ENCODE measurements around the gene RPS18.
A peak's percentile ranks its signal among the peaks of the same experiment; 100 is the strongest.

Gene RPS18

DNA sequence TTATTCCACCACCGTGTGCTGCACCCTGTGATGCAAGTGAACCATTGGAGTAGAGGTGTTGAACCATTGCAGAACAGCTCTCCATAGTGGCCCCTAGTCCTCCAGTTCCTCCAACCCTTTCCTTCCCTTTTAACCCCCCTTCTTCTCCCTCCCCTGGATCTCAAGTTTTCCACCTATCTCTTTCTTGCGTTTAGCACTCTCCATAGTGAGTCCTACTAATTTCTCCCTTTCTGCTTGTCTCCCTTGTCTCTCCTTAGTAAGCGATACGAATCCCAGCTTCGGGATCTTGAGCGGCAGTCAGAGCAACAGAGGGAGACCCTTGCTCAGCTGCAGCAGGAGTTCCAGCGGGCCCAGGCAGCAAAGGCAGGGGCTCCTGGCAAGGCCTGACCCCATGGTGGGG lies 18.6 kb downstream of the RPS18 start:
- Mint-ChIP-seq H3K4me3 (peak overlapping the region; percentile 95), H3K36me3 (peaks cover 18% of the 10 kb centered on the region), H3K27me3 (no peaks in the 10 kb centered on the region), H3K9me3 (no peaks in the 10 kb centered on the region), H3K4me1 (peaks cover 23% of the 10 kb centered on the region), H3K27ac (peak overlapping the region; percentile 65)
- DNase-seq (ENCODE audit: low spot score in 2 of 2) (no peak), ATAC-seq (ENCODE audit: low read depth) (no peak)

DNA sequence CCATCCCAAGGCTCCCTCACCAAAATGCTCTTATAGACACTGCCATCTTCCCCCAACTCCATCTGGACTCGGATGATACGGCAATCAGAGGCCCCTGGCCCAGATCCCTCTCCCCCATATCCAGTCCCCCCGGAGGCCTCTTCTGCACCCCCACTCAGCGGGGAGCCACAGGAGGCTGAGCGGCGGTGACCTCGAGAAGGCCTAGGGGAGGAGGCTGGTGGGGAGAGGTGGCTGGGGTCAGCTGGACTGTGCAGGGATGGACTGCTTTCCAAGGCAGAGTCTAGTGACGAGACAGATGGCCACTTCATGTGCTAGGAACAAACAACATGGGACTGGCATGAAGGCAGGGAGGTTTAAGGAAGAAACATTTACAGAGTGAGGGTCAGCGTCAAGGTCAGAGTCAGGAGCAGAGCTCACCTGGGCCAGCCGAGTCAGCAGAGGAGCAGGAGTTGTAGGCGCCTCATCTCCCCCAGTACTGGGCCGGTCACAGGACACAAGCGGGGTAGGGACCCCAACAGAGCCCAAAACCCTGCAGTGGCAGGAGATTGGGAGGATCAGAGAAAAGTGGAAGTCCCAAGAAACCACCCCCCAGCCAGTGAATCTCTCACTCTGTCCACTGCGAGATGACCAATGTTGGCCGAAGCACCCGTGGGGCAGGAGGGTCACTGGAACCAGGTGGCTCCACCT lies 21.3 kb downstream of the RPS18 start:
- no peak overlapping the region for H3K27ac Mint-ChIP-seq
- H3K27me3 Mint-ChIP-seq = no peaks in the 10 kb centered on the region
- ATAC-seq (ENCODE audit: low read depth) (no peak), DNase-seq (ENCODE audit: low spot score in 2 of 2) (no peak)
- peaks cover 20% of the 10 kb centered on the region for H3K36me3 Mint-ChIP-seq
- peaks cover 27% of the 10 kb centered on the region for H3K4me1 Mint-ChIP-seq
- H3K9me3 Mint-ChIP-seq = no peaks in the 10 kb centered on the region
- no peak overlapping the region for H3K4me3 Mint-ChIP-seq

GRCh38 chr6:33294086-33294823 lies 22.4 kb downstream of the RPS18 start:
- no peak overlapping the region for H3K4me3 Mint-ChIP-seq
- peak overlapping the region; percentile 75 for H3K27ac Mint-ChIP-seq
- DNase-seq (ENCODE audit: low spot score in 2 of 2) = no peak
- no peaks in the 10 kb centered on the region for H3K9me3 Mint-ChIP-seq
- peaks cover 20% of the 10 kb centered on the region for H3K36me3 Mint-ChIP-seq
- H3K27me3 Mint-ChIP-seq = no peaks in the 10 kb centered on the region
- ATAC-seq (ENCODE audit: low read depth) = no peak
- H3K4me1 Mint-ChIP-seq = peaks cover 28% of the 10 kb centered on the region

- peak overlapping the region; percentile 68 for H3K27ac Mint-ChIP-seq
- DNase-seq (ENCODE audit: low spot score in 2 of 2) (no peak), ATAC-seq (ENCODE audit: low read depth) (no peak)
- H3K36me3 Mint-ChIP-seq = peaks cover 24% of the 10 kb centered on the region
- H3K9me3 Mint-ChIP-seq = no peaks in the 10 kb centered on the region
- H3K27me3 Mint-ChIP-seq = no peaks in the 10 kb centered on the region
- peaks cover 24% of the 10 kb centered on the region for H3K4me1 Mint-ChIP-seq
- no peak overlapping the region for H3K4me3 Mint-ChIP-seq
Measured at GRCh38 chr6:33295621-33296369, 23.9 kb downstream of the RPS18 start.

- H3K27me3 Mint-ChIP-seq = no peaks in the 10 kb centered on the region
- peak overlapping the region; percentile 100 for H3K4me3 Mint-ChIP-seq
- peaks cover 28% of the 10 kb centered on the region for H3K36me3 Mint-ChIP-seq
- DNase-seq (ENCODE audit: low spot score in 2 of 2) (no peak), ATAC-seq (ENCODE audit: low read depth) (no peak)
- peaks cover 24% of the 10 kb centered on the region for H3K4me1 Mint-ChIP-seq
- peak overlapping the region; percentile 99 for H3K27ac Mint-ChIP-seq
- no peaks in the 10 kb centered on the region for H3K9me3 Mint-ChIP-seq
Measured at GRCh38 chr6:33296797-33297405, 25.0 kb downstream of the RPS18 start.

DNA sequence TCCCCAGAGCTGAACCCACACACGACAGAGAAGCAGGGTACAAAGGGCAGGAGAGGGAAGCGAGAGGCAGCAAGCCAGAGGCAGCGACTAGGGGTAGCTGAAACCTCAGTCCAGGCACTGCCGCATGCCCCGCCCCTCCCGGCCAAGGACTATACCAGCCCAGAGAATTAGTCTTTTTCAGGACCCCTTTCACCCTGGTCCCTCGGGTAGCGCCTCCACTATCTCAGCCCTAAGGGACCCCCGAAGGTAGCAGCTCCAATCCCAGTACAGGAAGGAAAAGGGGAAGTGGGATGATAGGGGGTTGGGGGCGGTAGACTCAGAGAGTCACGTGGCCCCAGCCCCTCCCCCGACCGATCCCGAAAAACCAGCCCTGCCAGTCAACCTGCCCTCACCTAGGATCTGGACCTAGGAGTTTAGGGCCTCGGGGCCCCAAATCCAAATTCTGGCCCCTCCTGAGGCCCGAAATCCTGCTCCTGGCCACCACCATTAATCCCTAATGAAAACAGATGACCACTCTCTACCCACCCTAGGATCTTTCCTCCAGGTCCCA lies 25.6 kb downstream of the RPS18 start:
- Mint-ChIP-seq H3K9me3 (no peaks in the 10 kb centered on the region), H3K4me1 (peaks cover 24% of the 10 kb centered on the region), H3K4me3 (peak overlapping the region; percentile 100), H3K27ac (peak overlapping the region; percentile 99), H3K27me3 (no peaks in the 10 kb centered on the region), H3K36me3 (peaks cover 27% of the 10 kb centered on the region)
- ATAC-seq (ENCODE audit: low read depth) (no peak), DNase-seq (ENCODE audit: low spot score in 2 of 2) (no peak)

GRCh38 chr6:33297956-33298772 lies 26.3 kb downstream of the RPS18 start:
- peak overlapping the region; percentile 100 for H3K4me3 Mint-ChIP-seq
- H3K36me3 Mint-ChIP-seq = peaks cover 22% of the 10 kb centered on the region
- H3K4me1 Mint-ChIP-seq = peaks cover 24% of the 10 kb centered on the region
- no peaks in the 10 kb centered on the region for H3K27me3 Mint-ChIP-seq
- DNase-seq (ENCODE audit: low spot score in 2 of 2) (peak; percentile 48 to 51), ATAC-seq (ENCODE audit: low read depth) (peak; percentile 26)
- no peaks in the 10 kb centered on the region for H3K9me3 Mint-ChIP-seq
- H3K27ac Mint-ChIP-seq = peak overlapping the region; percentile 99

- DNase-seq (ENCODE audit: low spot score in 2 of 2) = peak in 1 of 2 donors; percentile 52
- peak within 1 kb of the TSS; percentile 99 for H3K27ac Mint-ChIP-seq
- peak within 1 kb of the TSS; percentile 100 for H3K4me3 Mint-ChIP-seq
- H3K9me3 Mint-ChIP-seq = no peaks in the 10 kb centered on the region
- no peaks in the 10 kb centered on the region for H3K27me3 Mint-ChIP-seq
- peak; percentile 29 for ATAC-seq (ENCODE audit: low read depth)
- H3K4me1 Mint-ChIP-seq = peaks cover 27% of the 10 kb centered on the region
- H3K36me3 Mint-ChIP-seq = peaks cover 25% of the 10 kb centered on the region
Measured at GRCh38 chr6:33298773-33299236, 26.9 kb downstream of the RPS18 start, which contains the start of gene RGL2. TSS of gene RGL2 (minus strand) at chr6:33298942. CDS start at chr6:33298610, 332 bp downstream.

DNA sequence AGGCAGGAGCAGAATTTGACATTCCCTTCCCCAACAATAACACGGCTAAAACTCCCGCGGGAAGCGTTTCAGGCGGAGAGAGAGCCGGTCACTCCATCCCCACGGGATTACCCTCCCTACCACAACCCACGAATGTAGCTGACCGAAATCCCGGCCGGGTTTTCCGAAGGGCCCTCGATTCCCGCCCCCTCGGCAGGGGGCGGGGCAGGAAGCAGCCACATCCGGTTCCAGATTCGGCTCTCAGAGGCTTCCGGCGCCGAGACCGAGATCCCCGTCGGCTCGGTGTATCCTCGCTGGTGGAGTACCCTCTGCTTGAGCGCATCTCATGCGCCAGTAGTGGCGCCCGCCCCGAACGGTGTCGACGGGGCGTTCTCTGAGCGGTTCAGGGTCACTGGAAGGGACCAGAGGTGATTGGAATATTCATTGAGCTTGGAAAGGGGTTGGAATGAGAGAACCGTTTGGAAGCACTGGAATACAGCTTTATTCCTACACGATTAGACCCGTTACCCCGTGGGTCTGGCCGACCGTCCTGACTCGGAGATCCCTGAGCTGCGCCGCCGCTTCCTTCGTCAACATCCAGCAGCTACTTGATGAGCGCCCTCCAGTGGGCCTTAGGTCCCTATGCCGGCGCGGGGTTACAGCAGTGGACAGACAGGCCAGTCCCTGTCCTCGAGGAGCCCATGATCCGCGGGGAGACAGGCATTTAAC lies 27.5 kb downstream of the RPS18 start:
- ATAC-seq (ENCODE audit: low read depth) (peak; percentile 81), DNase-seq (ENCODE audit: low spot score in 2 of 2) (peak; percentile 80 to 91)
- Mint-ChIP-seq H3K27ac (peak overlapping the region; percentile 99), H3K9me3 (no peaks in the 10 kb centered on the region), H3K36me3 (peaks cover 23% of the 10 kb centered on the region), H3K27me3 (no peaks in the 10 kb centered on the region), H3K4me1 (peaks cover 26% of the 10 kb centered on the region), H3K4me3 (peak overlapping the region; percentile 100)

- no peak overlapping the region for H3K4me3 Mint-ChIP-seq
- H3K36me3 Mint-ChIP-seq = peaks cover 31% of the 10 kb centered on the region
- no peaks in the 10 kb centered on the region for H3K9me3 Mint-ChIP-seq
Measured at GRCh38 chr6:33301877-33302276, 30.0 kb downstream of the RPS18 start.

DNA sequence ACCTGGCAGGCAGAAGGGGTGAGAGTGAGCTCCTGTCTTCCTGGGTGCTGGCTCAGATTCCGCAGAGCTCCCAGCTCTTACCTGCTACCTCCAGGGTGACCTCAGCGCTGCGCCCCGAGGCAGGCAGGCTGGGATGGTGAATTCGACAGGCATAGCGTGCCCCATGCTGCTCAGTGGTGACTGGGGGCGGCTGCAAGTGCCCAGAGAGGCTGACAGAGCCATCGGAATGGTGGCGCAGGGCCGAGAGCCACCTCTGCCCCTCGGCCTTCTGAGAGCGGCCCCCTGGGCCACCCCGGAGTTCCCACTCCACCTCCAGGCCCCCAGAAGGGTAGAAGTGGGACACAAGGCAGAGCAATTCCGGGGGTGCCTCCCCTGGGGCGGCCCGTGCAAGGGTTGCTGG lies 32.3 kb downstream of the RPS18 start:
- no peaks in the 10 kb centered on the region for H3K9me3 Mint-ChIP-seq
- peaks cover 33% of the 10 kb centered on the region for H3K36me3 Mint-ChIP-seq
- H3K4me1 Mint-ChIP-seq = peaks cover 35% of the 10 kb centered on the region
- ATAC-seq (ENCODE audit: low read depth) (no peak), DNase-seq (ENCODE audit: low spot score in 2 of 2) (no peak)
- H3K27ac Mint-ChIP-seq = peak overlapping the region; percentile 49
- no peaks in the 10 kb centered on the region for H3K27me3 Mint-ChIP-seq
- H3K4me3 Mint-ChIP-seq = no peak overlapping the region

More at GRCh38 chr6:33301877-33302276, 30.0 kb downstream of the RPS18 start:
- ATAC-seq (ENCODE audit: low read depth) = no peak
- peaks cover 39% of the 10 kb centered on the region for H3K4me1 Mint-ChIP-seq
- peak overlapping the region; percentile 46 for H3K27ac Mint-ChIP-seq
- DNase-seq (ENCODE audit: low spot score in 2 of 2) = no peak
- H3K27me3 Mint-ChIP-seq = no peaks in the 10 kb centered on the region

- H3K36me3 Mint-ChIP-seq = peaks cover 29% of the 10 kb centered on the region
- no peaks in the 10 kb centered on the region for H3K27me3 Mint-ChIP-seq
- peaks cover 28% of the 10 kb centered on the region for H3K4me1 Mint-ChIP-seq
- H3K4me3 Mint-ChIP-seq = no peak overlapping the region
- no peaks in the 10 kb centered on the region for H3K9me3 Mint-ChIP-seq
- ATAC-seq (ENCODE audit: low read depth) (no peak), DNase-seq (ENCODE audit: low spot score in 2 of 2) (no peak)
- H3K27ac Mint-ChIP-seq = peak overlapping the region; percentile 70
Measured at GRCh38 chr6:33305052-33305451, 33.2 kb downstream of the RPS18 start.

All from memory B cell (primary cell).